NCI-H187 (cell line): Measurements from ENCODE around the gene TPRX1.
"Not testable (repeated sequence)": the region's sequence is repeated elsewhere in the genome, so short reads cannot be mapped to it uniquely, and the experiment has no call there.

Experiments used
- DNase-seq, 2 experiments: peaks; one replicate each; lab custom pipeline; 2025; lab: John Stamatoyannopoulos, UW

The TPRX1 gene

DNA sequence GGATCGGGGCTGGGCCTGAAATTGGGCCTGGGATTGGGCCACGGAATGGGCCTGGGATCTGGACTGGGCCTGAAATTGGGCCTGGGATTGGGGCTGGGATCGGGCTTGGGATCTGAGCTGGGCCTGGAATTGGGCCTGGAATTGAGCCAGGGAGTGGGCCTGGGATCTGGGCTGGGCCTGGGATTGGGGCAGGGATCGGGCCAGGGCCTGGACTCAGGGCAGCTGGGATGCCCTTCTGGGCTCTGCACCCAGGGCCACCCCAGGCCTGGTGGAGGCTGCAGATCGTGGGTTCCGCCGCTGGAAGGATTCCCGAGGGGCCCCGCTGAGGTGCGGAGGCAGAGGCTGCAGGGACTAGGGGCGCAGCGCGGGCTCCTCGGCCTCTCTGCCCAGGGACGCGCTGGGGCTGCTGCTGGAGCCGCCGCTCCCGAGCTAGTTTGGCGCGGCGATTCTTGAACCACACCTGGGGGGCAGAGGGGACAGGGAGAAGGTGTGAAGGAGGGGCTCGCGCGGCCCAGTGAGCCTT, 1.8 kb downstream of the TPRX1 start:
- no peak for DNase-seq

DNA sequence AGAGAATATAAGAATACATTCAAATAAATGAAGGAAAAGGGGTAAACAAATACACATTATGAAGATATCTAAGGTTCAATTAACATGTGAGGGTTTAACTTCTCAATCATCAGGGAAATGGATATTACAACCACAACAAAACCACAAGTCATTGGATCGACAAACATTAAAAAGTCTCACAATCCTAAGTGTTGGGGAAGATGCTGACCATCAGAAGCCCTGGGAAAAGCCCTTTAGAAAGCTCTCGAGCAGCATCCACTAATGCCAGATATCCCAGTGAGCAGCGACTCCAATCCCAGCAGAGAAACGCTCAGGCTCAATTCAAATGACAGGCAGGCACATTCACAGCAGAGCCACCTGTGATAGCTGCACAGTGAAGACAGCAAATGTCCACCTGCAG, 3.1 kb downstream of the TPRX1 start:
- DNase-seq: no peak

DNA sequence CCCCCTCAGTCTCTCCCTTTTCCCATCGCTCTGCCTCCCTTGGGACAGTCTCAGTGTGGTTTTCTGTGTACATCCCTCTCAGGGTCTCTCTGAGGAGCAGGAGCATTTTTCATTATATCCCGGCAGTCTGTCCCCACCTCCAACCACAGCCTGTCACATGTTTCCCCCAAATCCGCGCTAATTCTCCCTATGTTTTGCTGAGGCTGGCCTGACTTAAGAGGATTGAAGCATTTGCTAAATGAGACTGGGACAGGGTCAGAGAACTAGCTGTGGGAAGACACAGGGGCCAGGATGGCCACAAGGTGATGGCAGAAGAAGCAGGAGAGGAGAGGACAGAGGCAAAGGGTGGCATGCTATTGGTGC, 5.5 kb downstream of the TPRX1 start:
- DNase-seq: no peak

DNA sequence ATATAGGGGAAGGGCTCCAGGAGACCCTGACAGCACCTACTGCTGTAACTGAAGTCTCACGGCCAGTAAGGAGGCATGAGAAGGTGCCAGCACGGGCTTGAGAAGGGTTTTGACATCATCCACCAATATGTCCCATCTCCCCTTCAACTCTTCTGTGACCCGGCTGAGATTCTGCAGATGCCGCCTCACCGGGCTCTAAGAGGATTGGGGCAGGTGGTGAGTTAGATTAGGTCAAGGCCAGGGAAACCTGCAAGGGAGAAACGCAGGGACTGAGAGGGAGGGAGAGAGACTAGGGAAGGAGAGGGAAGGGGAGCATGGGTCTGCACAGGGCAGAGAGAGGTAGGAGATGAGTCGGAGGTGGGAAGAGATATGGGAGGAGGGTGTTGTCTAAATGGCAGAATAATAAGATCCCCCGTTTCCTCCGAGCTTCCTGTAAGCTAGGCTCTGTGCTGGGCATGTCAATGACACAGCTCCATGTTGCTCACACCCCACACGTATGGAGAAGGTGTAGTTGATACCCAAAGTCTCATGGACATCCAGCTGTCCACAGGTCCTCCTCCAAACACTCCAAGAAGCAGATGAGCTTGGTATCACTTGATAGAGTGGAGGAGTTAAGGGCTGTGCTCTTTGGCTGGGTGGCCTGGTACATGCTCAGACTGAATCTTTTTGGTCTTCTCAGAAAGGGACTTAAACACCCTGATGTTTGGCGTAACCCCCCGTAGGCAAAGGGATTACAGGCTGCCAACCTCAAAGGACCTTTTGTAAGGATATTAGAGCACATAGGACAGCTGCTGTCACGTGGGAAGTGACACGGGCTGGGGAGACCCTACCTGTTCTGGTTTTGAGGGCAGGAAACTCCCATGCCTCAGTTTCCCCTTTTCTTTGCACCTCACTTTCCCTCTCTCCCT, 6.1 kb downstream of the TPRX1 start:
- DNase-seq: no peak

DNA sequence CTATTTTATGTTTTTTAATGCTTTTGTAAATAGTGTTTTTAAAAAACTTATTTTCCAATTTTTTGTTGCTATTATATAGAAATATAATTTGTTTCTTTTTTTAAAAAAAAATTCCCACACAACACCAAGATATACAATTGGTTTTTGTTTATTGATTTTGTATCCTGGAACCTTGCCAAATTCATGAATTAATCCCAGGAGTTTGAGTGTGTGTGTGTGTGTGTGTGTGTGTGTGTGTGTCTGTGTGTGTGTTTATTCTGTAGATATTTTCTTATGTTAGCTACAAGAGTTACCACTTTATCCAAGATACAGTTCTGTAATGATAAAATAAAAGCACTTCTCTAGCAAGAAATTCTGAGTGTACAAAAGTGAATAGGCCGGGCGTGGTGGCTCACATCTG, 7.6 kb downstream of the TPRX1 start:
- DNase-seq: no peak

DNA sequence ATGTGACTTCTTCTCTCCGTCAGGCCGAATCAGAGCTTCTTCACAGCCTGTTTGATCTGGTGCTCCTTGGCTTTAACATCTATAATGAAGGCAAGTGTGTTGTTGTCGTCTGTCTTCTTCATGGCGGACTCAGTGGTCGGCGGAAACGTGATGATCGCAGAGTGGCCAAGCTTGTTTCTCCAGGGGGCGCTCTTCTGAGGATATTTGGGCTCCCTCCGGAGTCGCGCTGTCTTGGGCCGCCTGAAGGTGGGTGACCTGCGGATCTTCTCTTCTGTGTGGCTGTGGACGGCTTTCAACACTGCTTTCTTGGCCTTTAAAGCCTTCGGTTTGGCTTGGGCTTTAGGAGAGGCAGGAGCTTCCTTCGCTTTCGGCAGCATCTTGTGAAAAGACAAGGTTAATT, 9.8 kb downstream of the TPRX1 start:
- no peak for DNase-seq

DNA sequence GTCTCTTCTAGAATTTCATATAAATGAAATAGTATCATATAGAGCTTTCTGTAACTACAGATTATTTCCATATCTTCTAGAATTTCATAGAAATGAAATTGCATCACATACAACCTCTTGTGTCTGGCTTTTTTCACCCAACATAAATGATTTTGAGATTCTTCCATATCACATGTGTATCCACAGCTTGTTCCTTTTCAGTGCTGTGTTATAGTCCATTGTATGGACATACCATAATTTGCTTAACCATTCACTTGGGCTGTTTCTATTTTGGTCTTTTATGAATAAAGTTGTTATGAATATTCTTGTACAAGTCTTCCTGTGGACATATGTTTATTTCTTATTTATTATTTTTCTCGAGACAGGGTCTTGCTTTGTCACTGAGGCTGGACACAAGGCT, 11.7 kb downstream of the TPRX1 start:
- DNase-seq: no peak

DNA sequence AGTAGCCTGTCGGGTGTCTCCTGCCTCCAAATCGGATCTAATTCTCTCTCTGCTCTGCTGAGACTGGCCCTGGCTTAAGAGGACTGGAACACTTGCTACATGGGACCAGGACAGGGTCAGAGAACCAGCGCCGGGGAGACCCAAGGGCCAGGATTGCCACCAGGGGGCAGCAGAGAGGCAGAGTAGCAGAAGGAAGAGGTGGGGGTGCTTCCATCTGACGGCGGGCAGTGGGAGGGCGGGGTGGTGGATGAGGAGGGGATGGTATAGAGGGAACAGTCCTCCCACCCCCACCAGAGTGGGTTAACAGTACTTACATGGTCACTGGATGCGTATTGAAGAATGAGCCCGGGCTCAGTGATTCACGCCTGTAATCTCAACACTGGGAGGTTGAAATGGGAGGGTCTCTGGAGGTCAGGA, 13.9 kb downstream of the TPRX1 start:
- peak in 1 of 2 experiments; percentile 23 for DNase-seq

DNA sequence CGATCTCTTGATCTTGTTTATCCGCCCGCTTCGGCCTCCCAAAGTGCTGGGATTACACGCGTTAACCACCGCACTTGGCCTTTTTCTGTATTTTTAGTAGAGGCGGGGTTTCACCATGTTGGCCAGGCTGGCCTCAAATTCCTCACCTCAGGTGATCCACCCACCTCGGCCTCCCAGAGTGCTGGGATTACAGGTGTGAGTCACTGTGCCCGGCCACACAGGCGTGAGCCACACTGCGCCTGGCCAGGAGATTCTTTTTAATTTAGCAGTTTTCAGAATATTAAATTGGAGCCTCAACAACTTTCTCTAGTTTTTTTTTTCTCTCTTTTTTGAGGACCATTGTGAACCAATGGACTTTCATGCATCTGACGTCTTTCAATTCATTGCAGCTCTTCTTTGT, 14.5 kb downstream of the TPRX1 start:
- not testable (repeated sequence) for DNase-seq

DNA sequence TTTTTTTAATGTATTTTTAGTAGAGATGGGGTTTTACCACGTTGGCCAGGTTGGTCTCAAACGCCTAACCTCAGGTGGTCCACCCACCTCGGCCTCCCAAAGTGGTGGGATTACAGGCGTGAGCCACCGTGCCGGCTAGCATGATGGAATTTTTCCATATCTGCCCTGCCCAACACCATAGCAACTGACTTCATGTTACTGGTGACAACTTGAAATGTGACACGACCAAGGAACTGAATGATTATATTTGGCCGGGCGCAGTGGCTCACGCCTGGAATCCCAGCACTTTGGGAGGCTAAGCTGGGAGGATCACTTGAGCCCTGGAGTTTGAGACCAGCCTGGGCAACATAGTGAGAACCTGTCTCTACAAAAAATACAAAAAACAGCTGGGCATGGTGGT, 17.0 kb downstream of the TPRX1 start:
- not testable (repeated sequence) for DNase-seq

DNA sequence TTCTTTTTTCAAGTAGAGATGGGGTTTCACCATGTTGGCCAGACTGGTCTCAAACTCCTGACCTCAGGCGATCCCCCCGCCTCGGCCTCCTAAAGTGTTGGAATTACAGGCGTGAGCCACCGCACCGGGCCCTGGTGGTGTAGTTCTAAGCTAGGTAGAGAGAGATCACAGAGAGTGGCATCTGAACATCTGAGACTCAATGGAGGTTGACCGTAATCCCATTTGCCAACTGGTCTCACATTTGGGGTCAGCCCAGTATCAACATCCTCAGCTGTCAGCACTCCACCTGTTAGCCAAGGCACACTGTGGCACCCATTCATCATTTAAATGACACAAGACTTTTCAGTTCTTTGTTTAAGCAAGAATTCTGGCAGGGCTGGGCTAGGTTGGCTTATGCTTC, 17.8 kb downstream of the TPRX1 start:
- DNase-seq: no peak

DNA sequence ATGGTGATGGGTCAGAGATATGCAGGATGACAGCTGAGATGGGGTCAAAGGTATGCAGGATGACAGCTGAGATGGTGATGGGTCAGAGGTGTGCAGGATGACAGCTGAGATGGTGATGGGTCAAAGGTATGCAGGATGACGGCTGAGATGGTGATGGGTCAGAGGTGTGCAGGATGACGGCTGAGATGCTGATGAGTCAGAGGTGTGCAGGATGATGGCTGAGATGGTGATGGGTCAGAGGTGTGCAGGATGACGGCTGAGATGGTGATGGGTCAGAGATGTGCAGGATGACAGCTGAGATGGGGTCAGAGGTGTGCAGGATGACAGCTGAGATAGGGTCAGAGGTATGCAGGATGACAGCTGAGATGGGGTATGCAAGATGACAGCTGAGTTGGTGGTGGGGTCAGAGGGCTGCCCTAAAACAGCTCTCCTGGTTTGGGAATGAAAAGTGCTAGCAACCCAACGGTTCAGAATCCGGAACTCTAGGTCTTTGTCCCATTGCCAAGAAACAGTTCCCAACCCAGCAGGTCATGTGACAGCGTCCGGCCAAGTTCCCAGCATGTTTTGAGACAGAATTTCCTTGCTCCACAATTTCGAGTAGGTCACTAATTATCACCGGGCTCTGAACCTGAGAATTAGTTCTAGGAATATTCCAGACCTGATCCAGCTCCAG, 22.6 kb downstream of the TPRX1 start:
- DNase-seq: no peak

DNA sequence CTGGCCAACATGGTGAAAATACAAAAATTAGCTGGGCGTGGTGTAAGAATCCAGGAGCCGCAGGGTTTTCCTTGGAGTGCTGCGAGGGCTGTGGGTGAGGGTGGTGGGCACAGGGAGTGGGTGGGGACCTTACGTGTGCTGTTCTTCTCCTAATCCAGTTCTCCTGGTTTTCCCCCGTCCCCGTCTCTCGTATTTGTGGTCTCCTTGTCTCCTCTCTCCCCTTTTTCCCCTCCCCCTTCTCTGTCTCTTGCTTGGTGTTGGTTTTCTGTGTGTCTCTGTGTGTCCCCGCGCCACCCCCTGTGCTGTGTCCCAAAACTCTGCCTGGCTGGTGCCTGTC, 24.2 kb downstream of the TPRX1 start:
- no peak for DNase-seq

DNA sequence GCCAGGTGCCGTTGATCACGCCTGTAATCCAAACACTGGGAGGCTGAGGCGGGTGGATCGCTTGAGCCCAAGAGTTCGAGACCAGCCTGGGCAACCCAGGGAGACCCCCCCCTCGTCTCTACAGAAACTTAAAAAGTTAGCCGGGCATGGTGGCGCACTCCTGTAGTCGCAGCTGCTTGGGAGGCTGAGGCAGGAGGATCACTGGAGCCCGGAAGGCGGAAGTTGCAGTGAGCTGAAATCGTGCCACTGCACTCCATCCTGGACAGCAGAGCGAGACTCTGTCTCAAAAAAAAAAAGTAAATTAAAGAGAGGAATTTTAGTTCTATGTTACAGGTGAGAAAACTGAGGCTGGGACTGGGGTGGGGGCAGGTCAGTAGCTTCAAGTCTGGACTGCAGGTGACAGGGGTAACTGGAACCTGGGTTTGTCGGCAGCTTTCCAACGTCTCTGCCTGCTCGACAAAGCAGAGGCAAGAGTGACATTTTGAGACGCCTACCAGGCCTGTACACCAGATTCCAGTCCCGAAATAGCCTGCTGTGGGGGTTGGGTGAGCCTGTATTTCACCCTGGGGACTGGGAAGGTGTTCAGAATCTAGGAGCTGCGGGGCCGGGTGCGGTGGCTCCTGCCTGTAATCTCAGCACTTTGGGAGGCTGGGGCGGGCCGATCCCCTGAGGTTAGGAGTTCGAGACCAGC, 24.7 kb downstream of the TPRX1 start:
- no peak for DNase-seq

DNA sequence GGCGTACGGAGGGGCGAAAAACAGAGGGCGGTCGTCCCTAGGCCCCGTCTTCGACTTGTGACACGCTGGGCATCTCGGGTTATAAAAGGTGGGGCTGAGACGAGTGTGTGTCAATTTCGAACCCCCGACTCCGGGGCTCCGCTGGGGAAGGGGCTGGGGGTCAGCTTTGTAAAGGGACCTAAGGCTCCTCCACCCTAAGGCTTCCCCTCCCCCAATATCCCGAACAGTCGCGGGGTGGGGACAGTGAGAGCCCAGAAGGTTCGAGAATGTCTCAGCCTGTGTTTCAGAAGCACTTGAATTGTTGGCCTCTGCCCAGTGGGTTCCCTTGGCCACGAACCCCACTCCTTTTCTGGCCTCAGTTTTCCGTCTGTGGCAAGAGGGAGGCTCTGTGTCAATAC, 25.4 kb downstream of the TPRX1 start:
- DNase-seq: no peak

DNA sequence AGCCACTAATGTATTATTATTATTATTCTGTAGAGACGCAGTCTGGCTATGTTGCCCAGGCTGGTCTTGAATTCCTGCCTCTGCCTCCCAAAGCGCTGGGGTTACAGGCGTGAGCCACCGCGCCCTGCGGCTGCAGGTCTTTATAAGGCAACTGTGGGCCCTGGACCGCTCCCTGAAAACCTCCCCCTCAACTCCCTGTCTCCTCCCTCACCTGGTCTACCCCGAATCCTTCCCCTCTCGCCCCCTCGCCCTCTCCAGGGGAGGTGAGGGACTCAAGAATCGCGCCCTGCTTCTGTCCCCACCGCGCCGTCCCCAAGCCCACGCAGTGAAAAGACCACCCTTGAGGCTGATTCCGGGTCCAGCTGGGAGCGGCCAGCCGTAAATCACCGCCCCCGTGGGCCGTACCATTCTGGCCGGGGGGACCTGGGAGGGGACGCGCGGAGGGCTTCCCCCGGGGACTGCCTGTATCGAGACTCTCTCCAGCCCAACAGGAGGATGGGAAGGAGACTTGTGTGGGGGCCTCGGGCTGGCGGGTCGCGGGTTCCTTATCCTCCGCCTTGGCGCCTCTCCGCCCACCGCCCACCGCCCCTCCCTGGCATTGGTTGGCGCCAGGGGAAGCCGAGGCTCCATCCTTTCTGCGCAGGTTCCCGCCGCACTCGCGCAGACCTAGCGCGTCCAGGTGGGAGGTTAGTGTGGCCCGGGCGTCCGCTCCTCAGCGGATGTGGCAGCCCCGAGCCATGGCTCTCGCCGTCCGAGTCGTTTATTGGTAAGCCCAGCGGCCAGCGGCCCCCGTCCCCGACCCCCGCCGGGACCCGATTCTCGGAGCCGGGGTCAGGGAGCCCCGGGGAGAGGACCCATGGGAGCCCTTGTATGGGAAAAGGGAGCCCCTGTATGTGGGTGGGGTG, 26.1 kb downstream of the TPRX1 start, which contains the start of gene SELENOW:
SELENOW (plus strand) TSS at position 655 of the 905 bp plus-strand sequence; CDS start at position 738, 83 bp downstream.
- DNase-seq: peak; percentile 92 to 98

DNA sequence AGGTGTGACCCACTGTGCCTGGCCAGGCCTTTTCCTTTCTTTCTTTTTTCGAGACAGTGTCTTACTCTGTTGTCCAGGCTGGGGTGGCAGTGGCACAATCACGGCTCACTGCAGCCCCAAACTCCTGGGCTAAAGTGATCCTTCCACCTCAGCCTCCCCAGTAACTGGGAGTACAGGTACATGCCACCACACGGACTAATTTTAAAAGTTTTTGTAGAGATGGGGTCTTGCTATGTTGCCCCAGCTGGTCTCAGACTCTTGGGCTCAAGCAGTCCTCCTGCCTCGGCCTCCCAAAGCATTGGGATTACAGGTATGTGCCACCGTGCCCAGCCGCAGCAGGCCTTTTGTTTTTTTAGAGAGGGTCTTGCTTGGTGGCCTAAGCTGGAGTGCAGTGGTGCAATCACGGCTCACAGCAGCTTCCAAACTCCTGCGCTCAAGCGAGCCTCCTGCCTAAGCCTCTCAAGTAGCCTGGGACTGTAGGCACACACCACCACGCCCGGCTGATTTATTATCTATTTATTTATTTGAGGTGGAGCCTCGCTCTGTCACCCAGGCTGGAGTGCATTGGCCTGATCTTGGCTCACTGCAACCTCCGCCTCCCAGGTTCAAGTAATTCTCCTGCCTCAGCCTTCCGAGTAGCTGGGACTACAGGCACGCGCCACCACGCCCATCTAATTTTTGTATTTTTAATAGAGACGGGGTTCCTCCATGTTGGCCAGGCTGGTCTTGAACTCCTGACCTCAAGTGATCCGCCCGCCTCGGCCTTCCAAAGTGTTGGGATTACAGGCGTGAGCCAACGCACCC, 26.9 kb downstream of the TPRX1 start:
- DNase-seq: not testable (repeated sequence)

DNA sequence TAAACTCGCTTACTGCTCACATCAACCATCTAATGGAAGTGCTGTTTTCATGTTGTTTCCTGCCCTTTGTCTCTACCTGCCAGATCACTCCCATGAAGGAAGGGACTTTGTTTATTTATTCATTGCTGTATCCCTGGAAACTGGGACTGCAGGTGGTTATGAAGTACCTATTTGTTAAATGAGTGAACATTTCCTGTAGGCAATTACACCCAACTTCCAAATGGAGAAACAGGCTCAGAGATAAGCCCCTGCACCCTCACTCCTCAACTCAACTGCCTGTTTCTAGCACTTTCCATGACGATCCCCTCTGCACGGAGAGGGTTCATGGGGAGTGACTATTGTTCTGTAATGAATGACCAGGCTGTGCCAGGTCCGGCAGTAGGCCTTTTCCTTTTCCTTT, 27.8 kb downstream of the TPRX1 start:
- no peak for DNase-seq

DNA sequence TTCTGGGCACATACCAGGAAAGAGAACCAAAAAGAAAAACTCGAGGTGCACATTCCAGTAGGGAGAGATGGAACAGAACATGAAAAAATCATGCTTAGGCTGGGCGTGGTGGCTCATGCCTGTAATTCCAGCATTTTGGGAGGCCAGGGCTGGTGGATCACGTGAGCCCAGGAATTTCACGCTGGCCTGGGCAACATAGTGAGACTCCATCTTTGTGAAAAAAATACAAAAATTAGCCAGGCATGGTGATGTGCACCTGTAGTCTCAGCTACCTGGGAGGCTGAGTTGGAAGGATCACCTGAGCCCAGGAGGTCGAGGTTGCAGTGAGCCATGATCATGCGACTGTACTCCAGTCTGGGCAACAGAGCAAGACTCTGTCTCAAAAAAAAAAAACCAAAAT, 33.1 kb downstream of the TPRX1 start:
- not testable (repeated sequence) for DNase-seq

DNA sequence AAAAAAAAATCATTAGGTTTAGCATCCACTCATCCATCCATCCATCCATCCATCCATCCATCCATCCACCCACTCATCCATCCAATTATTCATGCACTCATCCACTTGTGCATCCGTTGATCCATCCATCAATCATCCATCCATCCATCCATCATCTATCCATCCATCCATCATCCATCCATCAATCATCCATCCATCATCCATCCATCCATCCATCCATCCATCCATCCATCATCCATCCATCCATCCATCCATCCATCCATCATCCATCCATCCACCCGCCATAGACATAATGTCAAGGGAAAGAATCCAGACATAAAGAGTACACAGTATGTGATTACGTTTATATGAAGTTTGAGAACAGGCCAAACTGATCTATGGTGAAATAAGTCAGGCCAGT, 34.8 kb downstream of the TPRX1 start:
- no peak for DNase-seq

DNA sequence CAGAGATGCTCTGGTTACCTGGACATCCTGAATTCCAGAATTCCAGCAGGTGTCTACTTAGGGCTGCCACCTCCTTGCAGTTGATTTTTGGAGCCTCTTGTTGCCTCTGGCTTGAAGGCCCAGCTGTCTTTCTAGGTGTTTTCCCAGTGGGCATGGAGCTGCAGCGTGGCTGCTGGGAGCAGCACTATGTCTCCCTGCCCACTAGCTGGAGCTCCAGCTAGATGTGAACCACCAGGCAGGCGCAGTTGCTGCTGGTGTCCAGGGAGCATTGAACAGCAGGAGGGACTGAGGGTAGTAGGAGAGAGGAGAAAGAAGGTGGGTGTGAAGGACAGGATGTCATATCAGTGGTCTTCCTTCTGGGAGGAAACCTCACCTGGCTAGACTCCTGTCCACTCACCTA, 35.7 kb downstream of the TPRX1 start:
- DNase-seq: no peak
